Loucy (cell line): Measurements from ENCODE around the gene BCL2.
A peak's percentile ranks its signal among the peaks of the same experiment; 100 is the strongest.

ENCODE experiments used
- H2AFZ ChIP-seq: fragments of 200-600 bp; sonication (generic); 2 replicates; pipeline ENCODE4 v1.6.0; 2016; ENCODE audit warnings: antibody characterized with exemption, mild to moderate bottlenecking, low read length, moderate library complexity
- H3F3A ChIP-seq: fragments of 200-600 bp; 2 replicates; pipeline ENCODE4 v1.6.0; 2016; ENCODE audit warnings: antibody characterized with exemption, low read depth, mild to moderate bottlenecking
- H3K27me3 ChIP-seq: fragments of 200-600 bp; sonication (generic); 2 replicates; pipeline ENCODE4 v1.6.1; 2014; ENCODE audit warnings: low read length, mild to moderate bottlenecking; ENCODE audit not compliant: insufficient read depth, poor library complexity, severe bottlenecking
- H3K36me3 ChIP-seq: fragments of 200-600 bp; sonication (generic); 2 replicates; pipeline ENCODE4 v1.6.1; 2016; ENCODE audit warnings: low read length; ENCODE audit not compliant: insufficient read depth
- H3K4me1 ChIP-seq: fragments of 200-600 bp; sonication (generic); 2 replicates; pipeline ENCODE4 v1.5.1; 2014; ENCODE audit warnings: low read length, mild to moderate bottlenecking; ENCODE audit not compliant: insufficient read depth, poor library complexity, severe bottlenecking
- H3K4me2 ChIP-seq: fragments of 200-600 bp; sonication (generic); 2 replicates; pipeline ENCODE4 v1.6.0; 2014; ENCODE audit warnings: antibody characterized with exemption, low read length, low read depth, mild to moderate bottlenecking; ENCODE audit not compliant: poor library complexity, severe bottlenecking
- H3K4me3 ChIP-seq: fragments of 200-600 bp; sonication (generic); 2 replicates; pipeline ENCODE4 v1.5.1; 2014; ENCODE audit warnings: low read length, mild to moderate bottlenecking, mixed read lengths; ENCODE audit not compliant: poor library complexity, severe bottlenecking
- H3K79me2 ChIP-seq: fragments of 200-600 bp; sonication (generic); 2 replicates; pipeline ENCODE4 v1.6.1; 2014; ENCODE audit warnings: low read length; ENCODE audit not compliant: insufficient read depth
- H3K9ac ChIP-seq: fragments of 200-600 bp; sonication (generic); 2 replicates; pipeline ENCODE4 v1.6.0; 2014; ENCODE audit warnings: mild to moderate bottlenecking, low read depth, low read length, moderate library complexity; ENCODE audit not compliant: poor library complexity, severe bottlenecking
- H3K9me2 ChIP-seq: fragments of 200-600 bp; sonication (generic); replicated peaks from 2 replicates; pipeline ENCODE4 v1.6.1; 2016; ENCODE audit warnings: low read depth, low read length, mixed read lengths
- H3K9me3 ChIP-seq: fragments of 200-600 bp; sonication (generic); 2 replicates; pipeline ENCODE4 v1.6.1; 2014; ENCODE audit warnings: mild to moderate bottlenecking, antibody characterized with exemption, low read length, low read depth; ENCODE audit not compliant: insufficient read depth
- H4K20me1 ChIP-seq: fragments of 200-600 bp; sonication (generic); 2 replicates; pipeline ENCODE4 v1.6.0; 2014; ENCODE audit warnings: antibody characterized with exemption, low read length, mild to moderate bottlenecking; ENCODE audit not compliant: insufficient read depth, poor library complexity, severe bottlenecking
- EZH2phosphoT487 ChIP-seq: fragments of 200-600 bp; IDR thresholded peaks from 2 replicates; pipeline ENCODE4 v1.6.1; 2018; ENCODE audit warnings: antibody characterized with exemption, mild to moderate bottlenecking, moderate library complexity, borderline replicate concordance
- TF ChIP-seq, protein P1 (sequence below): fragments of 200-600 bp; sonication (generic); conservative IDR thresholded peaks from 2 replicates; pipeline ENCODE4 v1.5.1; 2014; ENCODE audit warnings: mild to moderate bottlenecking, antibody characterized with exemption, low read length

Gene BCL2

DNA sequence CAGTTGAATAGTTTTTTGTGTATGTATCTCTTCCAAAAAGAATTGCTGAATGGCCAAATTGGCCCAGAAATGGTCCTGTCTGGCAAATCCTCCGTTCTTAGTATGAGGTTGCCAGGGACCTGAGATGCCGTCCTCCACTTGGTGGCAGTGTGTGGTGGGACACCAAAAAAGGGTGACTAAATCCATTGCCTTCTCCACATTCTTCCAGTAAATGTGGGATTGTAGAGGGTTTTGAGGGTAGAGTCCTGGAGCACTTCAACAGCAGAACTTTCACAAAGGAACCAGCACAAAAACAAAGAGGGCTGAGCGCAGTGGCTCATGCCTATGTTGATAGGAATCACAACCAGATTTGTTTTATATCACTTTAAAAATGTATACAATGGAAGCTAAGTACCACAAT is 199.9 kb downstream of the BCL2 start:
- TF ChIP-seq, protein P1, sequence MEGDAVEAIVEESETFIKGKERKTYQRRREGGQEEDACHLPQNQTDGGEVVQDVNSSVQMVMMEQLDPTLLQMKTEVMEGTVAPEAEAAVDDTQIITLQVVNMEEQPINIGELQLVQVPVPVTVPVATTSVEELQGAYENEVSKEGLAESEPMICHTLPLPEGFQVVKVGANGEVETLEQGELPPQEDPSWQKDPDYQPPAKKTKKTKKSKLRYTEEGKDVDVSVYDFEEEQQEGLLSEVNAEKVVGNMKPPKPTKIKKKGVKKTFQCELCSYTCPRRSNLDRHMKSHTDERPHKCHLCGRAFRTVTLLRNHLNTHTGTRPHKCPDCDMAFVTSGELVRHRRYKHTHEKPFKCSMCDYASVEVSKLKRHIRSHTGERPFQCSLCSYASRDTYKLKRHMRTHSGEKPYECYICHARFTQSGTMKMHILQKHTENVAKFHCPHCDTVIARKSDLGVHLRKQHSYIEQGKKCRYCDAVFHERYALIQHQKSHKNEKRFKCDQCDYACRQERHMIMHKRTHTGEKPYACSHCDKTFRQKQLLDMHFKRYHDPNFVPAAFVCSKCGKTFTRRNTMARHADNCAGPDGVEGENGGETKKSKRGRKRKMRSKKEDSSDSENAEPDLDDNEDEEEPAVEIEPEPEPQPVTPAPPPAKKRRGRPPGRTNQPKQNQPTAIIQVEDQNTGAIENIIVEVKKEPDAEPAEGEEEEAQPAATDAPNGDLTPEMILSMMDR = peak; percentile 73
- TF ChIP-seq EZH2phosphoT487 = no peak
- Histone ChIP-seq H3K27me3 (no peaks in the 10 kb centered on the region), H2AFZ (no peak overlapping the region), H3K9ac (no peak overlapping the region), H3K9me2 (no peaks in the 10 kb centered on the region), H3K4me3 (no peak overlapping the region), H3K9me3 (no peaks in the 10 kb centered on the region), H3K36me3 (no peaks in the 10 kb centered on the region; the same call in 1 of the 2 replicates), H4K20me1 (no peaks in the 10 kb centered on the region), H3K4me1 (peaks cover 45% of the 10 kb centered on the region), H3K79me2 (no peaks in the 10 kb centered on the region), H3F3A (no peaks in the 10 kb centered on the region), H3K4me2 (no peak overlapping the region)

DNA sequence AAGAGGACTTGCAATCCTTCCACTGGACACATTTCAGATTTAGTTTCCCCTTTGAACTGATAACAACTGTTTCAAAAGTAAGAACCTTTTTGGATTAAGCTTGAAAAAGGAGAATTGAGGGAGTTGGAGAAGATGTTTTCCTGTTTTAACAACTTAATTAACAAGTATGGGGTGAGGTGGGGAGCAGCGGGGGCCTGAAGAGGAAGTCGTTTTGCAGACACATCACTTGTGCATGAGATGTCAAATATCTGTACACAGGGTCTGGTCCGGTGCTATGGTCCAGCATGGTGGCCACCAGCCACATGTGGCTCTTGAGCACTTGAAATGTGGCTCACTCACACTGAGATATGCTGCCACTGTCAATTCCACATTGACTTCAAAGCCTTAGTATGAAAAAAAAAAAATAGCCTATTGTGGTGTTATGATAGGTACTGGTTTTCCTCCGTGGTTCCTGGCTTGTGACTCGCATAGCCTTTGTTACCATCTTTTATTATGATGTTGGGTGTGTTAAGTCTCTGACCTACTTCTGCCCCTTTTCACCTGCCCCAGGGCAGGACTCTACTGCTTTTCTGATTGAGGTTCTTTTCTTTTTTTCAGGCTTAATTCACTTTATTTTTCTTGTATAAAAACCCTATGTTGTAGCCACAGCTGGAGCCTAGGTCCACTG is 205.5 kb downstream of the BCL2 start:
- Histone ChIP-seq H2AFZ (no peak overlapping the region), H4K20me1 (no peaks in the 10 kb centered on the region), H3F3A (peaks cover 14% of the 10 kb centered on the region), H3K4me2 (peak overlapping the region; percentile 40), H3K9me3 (peaks cover 34% of the 10 kb centered on the region), H3K79me2 (no peaks in the 10 kb centered on the region), H3K36me3 (no peaks in the 10 kb centered on the region; the same call in 1 of the 2 replicates), H3K4me1 (peaks cover 88% of the 10 kb centered on the region), H3K9ac (peak overlapping the region; percentile 21), H3K4me3 (peak overlapping the region; percentile 18), H3K27me3 (no peaks in the 10 kb centered on the region), H3K9me2 (no peaks in the 10 kb centered on the region)
- TF ChIP-seq EZH2phosphoT487 = no peak
- TF ChIP-seq, protein P1 = no peak

DNA sequence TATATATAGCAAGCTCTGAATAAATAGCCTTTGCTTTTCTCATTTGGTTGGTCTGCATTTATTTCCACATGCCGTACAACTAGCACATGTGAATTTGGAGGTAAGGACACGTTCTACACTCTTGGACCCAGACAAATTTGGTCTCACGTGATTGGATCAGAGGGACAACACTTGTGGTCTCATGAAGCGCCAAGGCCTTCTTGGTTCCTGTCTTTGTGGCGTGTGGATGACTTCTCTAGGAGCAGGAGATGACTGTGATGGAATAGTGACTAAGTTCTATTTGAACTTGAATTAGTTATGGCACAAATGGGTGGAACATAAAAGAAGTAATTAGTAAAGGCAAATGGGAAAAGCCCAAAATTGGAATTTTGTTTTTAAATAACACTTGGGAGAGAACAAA is 206.9 kb downstream of the BCL2 start:
- Histone ChIP-seq H3K9ac (no peak overlapping the region), H3K9me3 (peaks cover 34% of the 10 kb centered on the region), H3K27me3 (no peaks in the 10 kb centered on the region), H3K36me3 (no peaks in the 10 kb centered on the region; the same call in 1 of the 2 replicates), H3K4me1 (peaks cover 90% of the 10 kb centered on the region), H3K4me2 (peak overlapping the region; percentile 47), H3K79me2 (no peaks in the 10 kb centered on the region), H3F3A (peaks cover 14% of the 10 kb centered on the region), H3K4me3 (peak overlapping the region; percentile 16), H4K20me1 (no peaks in the 10 kb centered on the region), H3K9me2 (no peaks in the 10 kb centered on the region), H2AFZ (no peak overlapping the region)
- TF ChIP-seq, protein P1 = no peak
- TF ChIP-seq EZH2phosphoT487 = no peak
